Esophagus muscularis mucosa (tissue), 4 donors: ENCODE data around the gene CCDC40. TPM values are rescaled to one million over a fixed set of nuclear protein-coding genes. Genes with fewer than 3 reads are reported as not detected.
"Not testable (repeated sequence)": the region's sequence is repeated elsewhere in the genome, so short reads cannot be mapped to it uniquely, and the experiment has no call there.

Source experiments
- DNase-seq: peaks from one replicate; pipeline ENCODE4 v3.0.0-alpha.2; 2017; ENCODE audit errors: extremely low spot score
- H3K27ac ChIP-seq, 4 donors: fragments of 200-600 bp; sonication (generic); replicated peaks in 1 of 4; 1 replicate in 3 of 4; 2 replicates in 1 of 4; pipeline ENCODE4 v1.5.1; 2016 to 2019; ENCODE audit warnings: mild to moderate bottlenecking in 1 of 4
- H3K27me3 ChIP-seq, 4 donors: fragments of 200-600 bp; sonication (generic); one replicate each; pipeline versions ENCODE4 v1.5.1 to v1.6.0; 2016 to 2019
- H3K36me3 ChIP-seq, 4 donors: fragments of 200-600 bp; sonication (generic); one replicate each; pipeline ENCODE4 v1.5.1; 2016 to 2019
- H3K4me1 ChIP-seq, 4 donors: fragments of 200-600 bp; sonication (generic); one replicate each; pipeline ENCODE4 v1.5.1; 2016 to 2019
- H3K4me3 ChIP-seq, 4 donors: fragments of 200-600 bp; sonication (generic); 1 replicate in 2 of 4; 2 replicates in 2 of 4; pipeline ENCODE4 v1.5.1; 2016 to 2019; ENCODE audit warnings: mild to moderate bottlenecking in 4 of 4, moderate library complexity in 1 of 4
- H3K9me3 ChIP-seq, 4 donors: fragments of 200-600 bp; sonication (generic); 1 replicate in 3 of 4; 2 replicates in 1 of 4; pipeline ENCODE4 v1.5.1; 2016 to 2019
- CTCF ChIP-seq, 3 experiments: fragments of 200-600 bp in 2 of 3; fragments of 450-650 bp in 1 of 3; sonication (generic) in 2 of 3; IDR thresholded peaks; one replicate each; pipeline ENCODE4 v1.5.1; 2017 to 2019; ENCODE audit warnings: antibody characterized with exemption in 3 of 3, mild to moderate bottlenecking in 2 of 3, moderate library complexity in 1 of 3
- EP300 ChIP-seq: sonication (generic); formaldehyde crosslinking; IDR thresholded peaks from one replicate; pipeline ENCODE4 v1.6.1; 2017; ENCODE audit warnings: antibody characterized with exemption
- POLR2A ChIP-seq: fragments of 450-650 bp; IDR thresholded peaks from one replicate; pipeline ENCODE4 v1.6.1; 2017; ENCODE audit warnings: antibody characterized with exemption, moderate library complexity, mild to moderate bottlenecking, low read depth
- POLR2AphosphoS5 ChIP-seq, 2 donors: sonication (generic); formaldehyde crosslinking; IDR thresholded peaks; one replicate each; pipeline ENCODE4 v1.6.1; 2017; ENCODE audit warnings: antibody characterized with exemption in 2 of 2
- WGBS: methylation state at CpG from one replicate; pipeline ENCODE4 v1.1.5; 2018; 5-methylcytosine and 5-hydroxymethylcytosine counted together
- intact Hi-C: fragments of 100-400 bp; cut with DNase I; formaldehyde crosslinking; loops from one replicate; pipeline ENCODE4 v1.15.1; 2023
- total RNA-seq, 4 donors: library from RNA; depleted of rRNA; stranded (reverse); fragments of >200 nt; gene quantifications; one replicate each; pipeline versions ENCODE4 v1.1.0 to v1.2.1, GENCODE V29; 2016

The CCDC40 gene
- total RNA-seq, 4 donors from 2014 or later, result 4.9 to 9.5 (median 7.8) TPM

GRCh38 chr17:79991924-79992648, 44.4 kb upstream of the CCDC40 start:
- intact Hi-C loops, result loop anchor here (2.0 kb wide), 3 partner anchors 147 to 251 kb away; no protein-coding TSS in a partner anchor
- H3K4me1 ChIP-seq, result peaks cover 28 to 49% (median 46%) of the 10 kb centered on the region in 4 donors
- TF ChIP-seq POLR2AphosphoS5 (IDR thresholded peaks at IDR 0.05) (no peak), EP300 (no peak), CTCF (IDR thresholded peaks at IDR 0.05) (peak in 1 of 3 experiments; percentile 33)

GRCh38 chr17:79992649-79993389, 43.6 kb upstream of the CCDC40 start:
- no peak for TF ChIP-seq EP300
- TF ChIP-seq POLR2AphosphoS5 (IDR thresholded peaks at IDR 0.05), result no peak
- TF ChIP-seq CTCF (IDR thresholded peaks at IDR 0.05), result no peak
- TF ChIP-seq POLR2A, result no peak
- no peak for DNase-seq
- H3K27ac ChIP-seq, result peak overlapping the region in 3 of 4 donors; percentile 5 to 42 (median 8)
- no peaks in the 10 kb centered on the region for H3K36me3 ChIP-seq
- H3K4me3 ChIP-seq, result peak overlapping the region; percentile 50 to 57 (median 54)
- intact Hi-C loops, result no loop called here
- H3K27me3 ChIP-seq, result no peaks in the 10 kb centered on the region
- H3K9me3 ChIP-seq, result no peaks in the 10 kb centered on the region
- H3K4me1 ChIP-seq, result peaks cover 28 to 42% (median 39%) of the 10 kb centered on the region in 4 donors
- 71% methylated on average over 10 of the region's 10 CpGs for WGBS

More at GRCh38 chr17:79991924-79992648, 44.4 kb upstream of the CCDC40 start:
- no peaks in the 10 kb centered on the region for H3K36me3 ChIP-seq
- no peak for DNase-seq
- no peaks in the 10 kb centered on the region for H3K27me3 ChIP-seq
- peak overlapping the region in 2 of 4 donors; percentile 8 to 42 for H3K27ac ChIP-seq
- 10% methylated on average over 33 of the region's 44 CpGs for WGBS
- H3K9me3 ChIP-seq, result no peaks in the 10 kb centered on the region
- peak overlapping the region; percentile 50 to 57 (median 54) for H3K4me3 ChIP-seq

- intact Hi-C loops, result no loop called here
- peak in 1 of 2 donors; percentile 59 for TF ChIP-seq POLR2AphosphoS5 (IDR thresholded peaks at IDR 0.05)
- TF ChIP-seq POLR2A, result no peak
- TF ChIP-seq CTCF (IDR thresholded peaks at IDR 0.05), result no peak
- Histone ChIP-seq H3K4me1 (peaks cover 28 to 36% (median 33%) of the 10 kb centered on the region in 4 donors), H3K27ac (peak overlapping the region in 2 of 4 donors; percentile 10 to 42), H3K36me3 (no peaks in the 10 kb centered on the region), H3K9me3 (no peaks in the 10 kb centered on the region), H3K4me3 (no peak overlapping the region), H3K27me3 (no peaks in the 10 kb centered on the region)
- DNase-seq, result no peak
- 77% methylated on average over 21 of the region's 22 CpGs for WGBS
These were observed 42.8 kb upstream of the CCDC40 start for GRCh38 chr17:79993390-79994227.

GRCh38 chr17:79994228-79994569, 42.2 kb upstream of the CCDC40 start:
- H3K4me3 ChIP-seq, H3K27ac ChIP-seq, H3K36me3 ChIP-seq, DNase-seq, H3K27me3 ChIP-seq, H3K9me3 ChIP-seq, intact Hi-C loops: not testable (repeated sequence)
- 80% methylated on average over 4 of the region's 4 CpGs for WGBS
- peaks cover 28 to 36% (median 32%) of the 10 kb centered on the region in 4 donors for H3K4me1 ChIP-seq

GRCh38 chr17:79994602-79995001, 41.8 kb upstream of the CCDC40 start:
- 96% methylated on average over 13 of the region's 13 CpGs for WGBS

More at GRCh38 chr17:79994602-79995001, 41.8 kb upstream of the CCDC40 start:
- no peak for DNase-seq
- H3K4me3 ChIP-seq, result no peak overlapping the region
- no peaks in the 10 kb centered on the region for H3K36me3 ChIP-seq
- intact Hi-C loops, result no loop called here
- TF ChIP-seq POLR2A, result no peak
- TF ChIP-seq POLR2AphosphoS5 (IDR thresholded peaks at IDR 0.05), result no peak
- TF ChIP-seq EP300, result no peak
- no peak for TF ChIP-seq CTCF (IDR thresholded peaks at IDR 0.05)
- H3K27me3 ChIP-seq, result no peaks in the 10 kb centered on the region
- no peak overlapping the region for H3K27ac ChIP-seq
- H3K9me3 ChIP-seq, result no peaks in the 10 kb centered on the region
- H3K4me1 ChIP-seq, result peaks cover 28 to 36% (median 32%) of the 10 kb centered on the region in 4 donors
